ENCODE measurements around the gene ELL. TPM values are rescaled to one million over a fixed set of nuclear protein-coding genes. Genes with fewer than 3 reads are reported as not detected.
A peak's percentile ranks its signal among the peaks of the same experiment; 100 is the strongest.
"Not testable (repeated sequence)": the region's sequence is repeated elsewhere in the genome, so short reads cannot be mapped to it uniquely, and the experiment has no call there.

Gene ELL
- total RNA-seq: 7.5 TPM

- ATAC-seq: no peak
Measured at GRCh38 chr19:18521692-18522123, at the start of gene ELL. ELL (minus strand) TSS chr19:18522070; CDS start chr19:18522055, 15 bp downstream.

- ATAC-seq: no peak
Measured at GRCh38 chr19:18568367-18568766, 46.5 kb upstream of the ELL start.

GRCh38 chr19:18566953-18567352 lies 45.1 kb upstream of the ELL start:
- ATAC-seq: no peak

GRCh38 chr19:18562086-18562485 lies 40.2 kb upstream of the ELL start:
- no peak for ATAC-seq

GRCh38 chr19:18559685-18560084 lies 37.8 kb upstream of the ELL start:
- no peak for ATAC-seq

GRCh38 chr19:18558604-18559003 lies 36.7 kb upstream of the ELL start:
- no peak for ATAC-seq

GRCh38 chr19:18558202-18558555 lies 36.3 kb upstream of the ELL start:
- ATAC-seq: peak; percentile 6

- ATAC-seq: peak; percentile 99
Measured at GRCh38 chr19:18557411-18558201, 35.7 kb upstream of the ELL start, which contains the start of gene KXD1. KXD1 (plus strand) TSS chr19:18557870; CDS start chr19:18562057, 4,187 bp downstream.

- ATAC-seq: no peak
Measured at GRCh38 chr19:18551631-18552030, 29.8 kb upstream of the ELL start.

GRCh38 chr19:18543814-18544475 lies 22.1 kb upstream of the ELL start:
- peak; percentile 81 for ATAC-seq

- peak; percentile 94 for ATAC-seq
Measured at GRCh38 chr19:18542941-18543813, 21.3 kb upstream of the ELL start, which contains the start of gene FKBP8. FKBP8 (minus strand) TSS chr19:18543573; CDS start chr19:18541970, 1,603 bp downstream.

- ATAC-seq: no peak
Measured at GRCh38 chr19:18541992-18542940, 20.4 kb upstream of the ELL start.

GRCh38 chr19:18541258-18541991 lies 19.6 kb upstream of the ELL start:
- peak; percentile 56 for ATAC-seq

GRCh38 chr19:18540200-18540599 lies 18.3 kb upstream of the ELL start:
- not testable (repeated sequence) for ATAC-seq

- no peak for ATAC-seq
Measured at GRCh38 chr19:18539372-18539771, 17.5 kb upstream of the ELL start.

- ATAC-seq: no peak
Measured at GRCh38 chr19:18538115-18538514, 16.2 kb upstream of the ELL start.

- ATAC-seq: peak; percentile 5
Measured at GRCh38 chr19:18537431-18537830, 15.6 kb upstream of the ELL start.

GRCh38 chr19:18536475-18536874 lies 14.6 kb upstream of the ELL start:
- ATAC-seq: no peak

GRCh38 chr19:18533058-18533457 lies 11.2 kb upstream of the ELL start:
- no peak for ATAC-seq

GRCh38 chr19:18532168-18532890 lies 10.5 kb upstream of the ELL start:
- no peak for ATAC-seq

Measured in esophagus mucosa (tissue), 1 donor.